Measurements from ENCODE around the gene KRTAP13-1.

DNA sequence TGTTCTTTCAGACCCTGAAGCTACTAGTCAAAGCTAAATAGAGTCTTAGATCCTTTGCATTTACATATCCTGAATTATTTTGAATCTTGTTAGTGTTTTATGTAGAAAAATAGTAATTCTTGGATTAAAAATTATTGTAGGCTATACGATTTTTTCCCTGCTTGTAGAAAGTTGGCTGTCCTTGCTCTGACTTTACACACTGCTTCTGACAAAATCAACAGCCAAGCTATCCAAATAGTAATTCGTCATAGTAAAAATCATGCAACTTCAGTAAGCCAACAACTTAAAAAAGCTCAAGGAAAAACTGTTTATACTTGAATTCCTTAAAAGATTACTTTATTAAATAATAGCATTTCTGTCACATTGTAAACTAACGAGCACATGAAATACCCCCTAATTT is 39.9 kb upstream of the KRTAP13-1 start:
- TF ChIP-seq, protein P1, sequence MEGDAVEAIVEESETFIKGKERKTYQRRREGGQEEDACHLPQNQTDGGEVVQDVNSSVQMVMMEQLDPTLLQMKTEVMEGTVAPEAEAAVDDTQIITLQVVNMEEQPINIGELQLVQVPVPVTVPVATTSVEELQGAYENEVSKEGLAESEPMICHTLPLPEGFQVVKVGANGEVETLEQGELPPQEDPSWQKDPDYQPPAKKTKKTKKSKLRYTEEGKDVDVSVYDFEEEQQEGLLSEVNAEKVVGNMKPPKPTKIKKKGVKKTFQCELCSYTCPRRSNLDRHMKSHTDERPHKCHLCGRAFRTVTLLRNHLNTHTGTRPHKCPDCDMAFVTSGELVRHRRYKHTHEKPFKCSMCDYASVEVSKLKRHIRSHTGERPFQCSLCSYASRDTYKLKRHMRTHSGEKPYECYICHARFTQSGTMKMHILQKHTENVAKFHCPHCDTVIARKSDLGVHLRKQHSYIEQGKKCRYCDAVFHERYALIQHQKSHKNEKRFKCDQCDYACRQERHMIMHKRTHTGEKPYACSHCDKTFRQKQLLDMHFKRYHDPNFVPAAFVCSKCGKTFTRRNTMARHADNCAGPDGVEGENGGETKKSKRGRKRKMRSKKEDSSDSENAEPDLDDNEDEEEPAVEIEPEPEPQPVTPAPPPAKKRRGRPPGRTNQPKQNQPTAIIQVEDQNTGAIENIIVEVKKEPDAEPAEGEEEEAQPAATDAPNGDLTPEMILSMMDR (IDR thresholded peaks at IDR 0.05) = no peak
- no peak for TF ChIP-seq POLR2A (IDR thresholded peaks at IDR 0.05)
